K562 (cell line): ENCODE data around the gene MED12. TPM values are rescaled to one million over a fixed set of nuclear protein-coding genes. Genes with fewer than 3 reads are reported as not detected.

Source experiments
- RNF2 ChIP-seq: sonication (generic); IDR thresholded peaks from 2 replicates; pipeline ENCODE4 v1.6.1; 2016
- polyA plus RNA-seq, 8 experiments: library from polyadenylated mRNA; depleted of rRNA in 4 of 8; stranded (reverse) in 5 of 8; unstranded in 3 of 8; fragments of >200 nt; fragmentation: Nextera tagmentation in 2 of 8; fragmentation: Illumina TruSeq in 1 of 8; extraction: Ambion mirVana in 2 of 8; extraction: Trizol in 1 of 8; gene quantifications; 2 replicates each; pipeline versions ENCODE4 v1.2.1 to v1.2.3, GENCODE V29; 2011 to 2014; ENCODE audit warnings: inconsistent platforms in 1 of 8, missing spikeins in 1 of 8
- total RNA-seq, 7 experiments: library from RNA; depleted of rRNA in 6 of 7; stranded (reverse); fragments of >200 nt in 6 of 7; fragmentation: Illumina TruSeq in 2 of 7; extraction: Trizol in 2 of 7; gene quantifications; 2 replicates each; pipeline versions ENCODE4 v1.2.1 to v1.2.3, GENCODE V29; 2011 to 2021; ENCODE audit warnings: low replicate concordance in 1 of 7
- TF ChIP-seq, protein P1 (sequence below): sonication (generic); formaldehyde crosslinking; IDR thresholded peaks from 2 replicates; pipeline ENCODE4 v1.8.0; 2022; ENCODE audit warnings: mild to moderate bottlenecking, missing genetic modification reagents
- TF ChIP-seq, protein P2 (sequence below), 2 experiments: fragments of 450-650 bp; IDR thresholded peaks; 2 replicates each; pipeline ENCODE4 v1.6.1; 2016; ENCODE audit warnings: mild to moderate bottlenecking in 2 of 2, borderline replicate concordance in 1 of 2, low read depth in 1 of 2, moderate library complexity in 1 of 2

Gene MED12
- total and polyA plus RNA-seq, 9 of the 15 experiments (the other 6 are each of a cell fraction or from before 2014, with no cell fraction given): 1.6 to 49.7 (median 8.6) TPM

- TF ChIP-seq, protein P1, sequence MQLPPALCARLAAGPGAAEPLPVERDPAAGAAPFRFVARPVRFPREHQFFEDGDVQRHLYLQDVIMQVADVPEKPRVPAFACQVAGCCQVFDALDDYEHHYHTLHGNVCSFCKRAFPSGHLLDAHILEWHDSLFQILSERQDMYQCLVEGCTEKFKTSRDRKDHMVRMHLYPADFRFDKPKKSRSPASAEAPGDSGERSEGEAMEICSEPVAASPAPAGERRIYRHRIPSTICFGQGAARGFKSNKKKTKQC (CRISPR knock-in tag): no peak
- TF ChIP-seq, protein P2, sequence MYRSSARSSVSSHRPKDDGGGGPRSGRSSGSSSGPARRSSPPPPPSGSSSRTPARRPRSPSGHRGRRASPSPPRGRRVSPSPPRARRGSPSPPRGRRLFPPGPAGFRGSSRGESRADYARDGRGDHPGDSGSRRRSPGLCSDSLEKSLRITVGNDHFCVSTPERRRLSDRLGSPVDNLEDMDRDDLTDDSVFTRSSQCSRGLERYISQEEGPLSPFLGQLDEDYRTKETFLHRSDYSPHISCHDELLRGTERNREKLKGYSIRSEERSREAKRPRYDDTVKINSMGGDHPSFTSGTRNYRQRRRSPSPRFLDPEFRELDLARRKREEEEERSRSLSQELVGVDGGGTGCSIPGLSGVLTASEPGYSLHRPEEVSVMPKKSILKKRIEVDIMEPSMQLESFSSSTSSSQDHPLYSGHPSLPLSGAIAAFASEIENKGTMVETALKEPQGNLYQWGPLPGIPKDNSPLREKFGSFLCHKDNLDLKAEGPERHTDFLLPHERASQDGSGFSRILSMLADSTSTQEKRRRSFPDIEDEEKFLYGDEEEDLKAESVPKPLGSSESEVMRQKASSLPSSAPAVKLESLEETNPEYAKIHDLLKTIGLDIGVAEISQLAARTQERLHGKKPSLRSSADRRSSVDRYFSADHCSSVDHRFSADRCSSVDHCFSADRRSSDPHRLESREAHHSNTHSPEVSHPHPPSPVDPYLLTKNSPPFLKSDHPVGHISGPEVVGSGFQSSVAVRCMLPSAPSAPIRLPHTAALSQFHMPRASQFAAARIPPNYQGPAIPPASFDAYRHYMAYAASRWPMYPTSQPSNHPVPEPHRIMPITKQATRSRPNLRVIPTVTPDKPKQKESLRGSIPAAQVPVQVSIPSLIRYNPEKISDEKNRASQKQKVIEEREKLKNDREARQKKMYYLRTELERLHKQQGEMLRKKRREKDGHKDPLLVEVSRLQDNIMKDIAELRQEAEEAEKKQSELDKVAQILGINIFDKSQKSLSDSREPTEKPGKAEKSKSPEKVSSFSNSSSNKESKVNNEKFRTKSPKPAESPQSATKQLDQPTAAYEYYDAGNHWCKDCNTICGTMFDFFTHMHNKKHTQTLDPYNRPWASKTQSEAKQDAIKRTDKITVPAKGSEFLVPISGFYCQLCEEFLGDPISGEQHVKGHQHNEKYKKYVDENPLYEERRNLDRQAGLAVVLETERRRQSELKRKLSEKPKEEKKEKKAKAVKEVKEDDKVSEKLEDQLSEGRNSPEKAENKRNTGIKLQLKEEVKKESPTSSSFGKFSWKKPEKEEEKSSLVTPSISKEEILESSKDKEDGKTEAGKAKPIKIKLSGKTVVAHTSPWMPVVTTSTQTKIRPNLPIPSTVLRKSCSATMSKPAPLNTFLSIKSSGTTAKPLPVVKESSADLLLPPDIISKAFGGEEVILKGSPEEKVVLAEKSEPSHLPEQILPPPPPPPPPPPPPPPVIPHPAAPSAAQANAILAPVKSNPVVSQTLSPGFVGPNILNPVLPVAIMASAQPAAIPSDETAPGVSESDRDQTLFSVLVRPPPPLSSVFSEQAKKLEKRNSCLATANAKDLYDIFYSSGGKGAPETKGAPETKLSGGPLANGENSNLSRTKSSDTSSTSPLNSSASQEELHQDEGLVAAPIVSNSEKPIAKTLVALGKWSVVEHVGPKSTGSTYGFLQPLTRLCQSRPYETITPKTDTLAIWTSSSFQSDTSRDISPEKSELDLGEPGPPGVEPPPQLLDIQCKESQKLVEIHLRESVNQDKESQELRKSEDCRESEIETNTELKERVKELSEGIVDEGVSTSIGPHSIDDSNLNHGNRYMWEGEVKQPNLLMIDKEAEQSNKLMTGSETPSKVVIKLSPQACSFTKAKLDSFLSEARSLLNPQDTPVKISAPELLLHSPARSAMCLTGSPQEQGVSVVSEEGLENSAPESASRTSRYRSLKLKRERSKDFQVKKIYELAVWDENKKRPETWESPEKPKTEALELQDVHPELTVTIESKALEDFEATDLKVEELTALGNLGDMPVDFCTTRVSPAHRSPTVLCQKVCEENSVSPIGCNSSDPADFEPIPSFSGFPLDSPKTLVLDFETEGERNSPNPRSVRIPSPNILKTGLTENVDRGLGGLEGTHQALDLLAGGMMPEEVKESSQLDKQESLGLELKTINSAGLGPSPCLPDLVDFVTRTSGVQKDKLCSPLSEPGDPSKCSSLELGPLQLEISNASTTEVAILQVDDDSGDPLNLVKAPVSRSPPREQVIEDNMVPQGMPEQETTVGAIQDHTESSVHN (IDR thresholded peaks at IDR 0.05; ENCODE audit: borderline replicate concordance in 1 of 2, low read depth in 1 of 2): no peak
- no peak for TF ChIP-seq RNF2
Measured at GRCh38 chrX:71159335-71159734, 40.9 kb downstream of the MED12 start (continued).
